ENCODE data around the gene LMNTD1. TPM values are rescaled to one million over a fixed set of nuclear protein-coding genes. Genes with fewer than 3 reads are reported as not detected.

LMNTD1 gene
- polyA plus RNA-seq, 1 donor from 2014 or later, result not detected

DNA sequence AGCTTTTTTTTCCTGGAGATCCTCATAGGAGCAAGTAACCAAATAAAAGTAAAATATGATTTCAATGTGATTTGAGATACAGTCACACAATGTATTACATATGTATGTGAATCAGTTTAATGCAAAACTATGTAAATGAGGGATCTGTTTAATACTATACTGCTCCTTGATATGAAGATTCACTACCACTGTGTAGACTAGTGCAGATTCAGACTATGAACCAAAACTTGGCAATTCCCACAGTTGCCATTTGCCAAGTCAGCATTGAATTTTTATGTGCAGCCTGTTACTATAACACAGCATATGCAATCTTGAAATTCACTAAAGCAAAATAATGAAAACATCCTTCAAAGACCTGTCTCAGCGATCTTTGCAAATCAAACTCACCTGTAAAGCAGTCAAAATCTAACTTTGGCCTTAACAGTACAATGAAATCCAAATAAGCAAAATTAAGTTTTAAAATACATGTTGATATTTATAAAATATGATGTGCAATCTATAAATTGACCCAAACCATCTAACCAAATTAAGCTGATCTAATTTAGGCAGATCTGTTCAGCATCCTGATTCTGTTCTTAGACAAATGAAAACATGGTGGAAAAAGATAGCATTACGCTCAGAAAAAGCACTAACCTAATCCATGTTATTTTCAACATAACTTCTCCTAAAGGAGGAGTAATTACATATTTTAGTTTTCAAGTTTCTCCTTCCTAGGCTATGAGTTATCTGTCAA, 25.5 kb upstream of the LMNTD1 start:
- Histone ChIP-seq H3K27ac (ENCODE audit: low read length) (no peak overlapping the region), H3K79me2 (replicated peaks; ENCODE audit: insufficient read depth, low read length) (no peaks in the 10 kb centered on the region), H3K4me2 (ENCODE audit: low read length) (no peak overlapping the region), H4K20me1 (ENCODE audit: insufficient read depth) (no peaks in the 10 kb centered on the region), H2AFZ (ENCODE audit: low read depth, low read length) (no peak overlapping the region), H3F3A (ENCODE audit: insufficient read depth, low read length, poor library complexity, severe bottlenecking) (no peaks in the 10 kb centered on the region), H3K9me2 (ENCODE audit: insufficient read depth, low read length) (no peaks in the 10 kb centered on the region), H3K9me3 (ENCODE audit: low read length) (no peaks in the 10 kb centered on the region), H3K9ac (ENCODE audit: low read length) (no peak overlapping the region), H3K27me3 (ENCODE audit: insufficient read depth, low read depth, low read length) (no peaks in the 10 kb centered on the region), H3K4me3 (ENCODE audit: low read length) (no peak overlapping the region), H3K36me3 (ENCODE audit: insufficient read depth, low read length) (no peaks in the 10 kb centered on the region)
- TF ChIP-seq EP300 (conservative IDR thresholded peaks at IDR 0.05; ENCODE audit: poor library complexity, severe bottlenecking), result no peak
- TF ChIP-seq SMC3 (conservative IDR thresholded peaks at IDR 0.05; ENCODE audit: poor library complexity), result no peak
- TF ChIP-seq REST (IDR thresholded peaks at IDR 0.05; ENCODE audit: borderline replicate concordance), result no peak
- TF ChIP-seq, protein P1, sequence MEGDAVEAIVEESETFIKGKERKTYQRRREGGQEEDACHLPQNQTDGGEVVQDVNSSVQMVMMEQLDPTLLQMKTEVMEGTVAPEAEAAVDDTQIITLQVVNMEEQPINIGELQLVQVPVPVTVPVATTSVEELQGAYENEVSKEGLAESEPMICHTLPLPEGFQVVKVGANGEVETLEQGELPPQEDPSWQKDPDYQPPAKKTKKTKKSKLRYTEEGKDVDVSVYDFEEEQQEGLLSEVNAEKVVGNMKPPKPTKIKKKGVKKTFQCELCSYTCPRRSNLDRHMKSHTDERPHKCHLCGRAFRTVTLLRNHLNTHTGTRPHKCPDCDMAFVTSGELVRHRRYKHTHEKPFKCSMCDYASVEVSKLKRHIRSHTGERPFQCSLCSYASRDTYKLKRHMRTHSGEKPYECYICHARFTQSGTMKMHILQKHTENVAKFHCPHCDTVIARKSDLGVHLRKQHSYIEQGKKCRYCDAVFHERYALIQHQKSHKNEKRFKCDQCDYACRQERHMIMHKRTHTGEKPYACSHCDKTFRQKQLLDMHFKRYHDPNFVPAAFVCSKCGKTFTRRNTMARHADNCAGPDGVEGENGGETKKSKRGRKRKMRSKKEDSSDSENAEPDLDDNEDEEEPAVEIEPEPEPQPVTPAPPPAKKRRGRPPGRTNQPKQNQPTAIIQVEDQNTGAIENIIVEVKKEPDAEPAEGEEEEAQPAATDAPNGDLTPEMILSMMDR (IDR thresholded peaks at IDR 0.05; ENCODE audit: poor library complexity, severe bottlenecking), result no peak
- TF ChIP-seq EZH2 (IDR thresholded peaks at IDR 0.05; ENCODE audit: borderline replicate concordance, insufficient read depth, low read length, poor library complexity, severe bottlenecking), result no peak
- no peak for TF ChIP-seq TAF1 (IDR thresholded peaks at IDR 0.05; ENCODE audit: low read depth)
- no peak for TF ChIP-seq RAD21 (conservative IDR thresholded peaks at IDR 0.05)
- TF ChIP-seq POLR2AphosphoS5 (IDR thresholded peaks at IDR 0.05), result no peak
- no peak for TF ChIP-seq MXI1 (conservative IDR thresholded peaks at IDR 0.05; ENCODE audit: poor library complexity, severe bottlenecking)

- TF ChIP-seq RAD21 (conservative IDR thresholded peaks at IDR 0.05), result no peak
- no peak for TF ChIP-seq REST (IDR thresholded peaks at IDR 0.05; ENCODE audit: borderline replicate concordance)
- TF ChIP-seq, protein P1 (IDR thresholded peaks at IDR 0.05; ENCODE audit: poor library complexity, severe bottlenecking), result no peak
Observed at GRCh38 chr12:25574761-25575160, 21.7 kb upstream of the LMNTD1 start.

More at GRCh38 chr12:25574761-25575160, 21.7 kb upstream of the LMNTD1 start:
- Histone ChIP-seq H3F3A (ENCODE audit: insufficient read depth, low read length, poor library complexity, severe bottlenecking) (no peaks in the 10 kb centered on the region), H3K36me3 (ENCODE audit: insufficient read depth, low read length) (no peaks in the 10 kb centered on the region), H4K20me1 (ENCODE audit: insufficient read depth) (no peaks in the 10 kb centered on the region), H3K27ac (ENCODE audit: low read length) (no peak overlapping the region), H3K79me2 (replicated peaks; ENCODE audit: insufficient read depth, low read length) (no peaks in the 10 kb centered on the region), H3K9me2 (ENCODE audit: insufficient read depth, low read length) (no peaks in the 10 kb centered on the region), H3K4me3 (ENCODE audit: low read length) (no peak overlapping the region), H3K9me3 (ENCODE audit: low read length) (no peaks in the 10 kb centered on the region), H3K4me2 (ENCODE audit: low read length) (no peak overlapping the region), H3K9ac (ENCODE audit: low read length) (no peak overlapping the region), H3K27me3 (ENCODE audit: insufficient read depth, low read depth, low read length) (no peaks in the 10 kb centered on the region), H2AFZ (ENCODE audit: low read depth, low read length) (no peak overlapping the region)

Measured in neural cell (in vitro differentiated cells).